HG03025 (cell line): Measurements from ENCODE around the gene MFAP4.
"Not testable (repeated sequence)": the region's sequence is repeated elsewhere in the genome, so short reads cannot be mapped to it uniquely, and the experiment has no call there.

Experiments
- ATAC-seq: cut with Tn5 transposase; IDR thresholded peaks from one replicate; pipeline ENCODE4 v1.9.1; 2021; ENCODE audit warnings: mild to moderate bottlenecking, moderate library complexity; ENCODE audit not compliant: unreplicated experiment, low FRiP score

MFAP4 gene

DNA sequence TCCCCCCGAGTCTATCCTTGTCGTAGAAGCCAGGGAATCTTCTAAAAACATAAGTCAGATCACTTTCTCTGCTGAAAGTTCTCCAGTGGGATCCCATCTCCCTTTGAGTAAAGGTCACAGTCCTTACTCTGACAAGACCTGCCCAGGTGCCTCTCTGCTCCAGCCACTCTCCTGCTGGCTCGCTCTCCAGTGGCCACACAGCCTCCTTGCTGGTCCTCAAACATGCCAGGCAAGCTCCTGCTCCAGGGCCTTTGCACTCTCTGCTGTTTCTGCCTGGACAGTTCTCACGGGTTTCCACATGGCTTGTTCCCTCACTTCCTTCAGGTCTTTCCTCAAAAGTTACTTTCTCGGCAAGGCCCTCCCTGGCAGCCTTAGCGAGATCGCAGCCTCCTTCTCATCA lies 27.8 kb downstream of the MFAP4 start:
- no peak for ATAC-seq

DNA sequence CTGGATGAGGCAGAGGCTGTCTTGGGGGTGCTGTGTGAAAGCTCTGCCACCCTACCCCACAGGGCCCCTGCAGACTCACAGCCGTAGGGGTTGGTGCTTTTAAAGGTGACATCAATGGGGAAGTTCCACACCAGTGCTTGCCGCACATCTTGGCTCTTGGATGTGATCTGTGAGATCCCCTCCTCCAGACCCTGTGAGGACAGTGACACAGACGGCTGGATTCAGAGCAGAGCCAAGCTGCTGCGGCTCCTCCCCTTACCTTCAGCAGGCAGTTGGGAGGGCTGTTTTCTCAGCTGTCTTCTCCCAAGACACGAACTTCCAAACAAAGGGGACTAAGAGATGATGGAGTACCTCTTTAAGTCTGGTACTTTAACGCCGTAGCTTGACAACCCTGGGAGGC lies 29.2 kb downstream of the MFAP4 start:
- ATAC-seq, result no peak

DNA sequence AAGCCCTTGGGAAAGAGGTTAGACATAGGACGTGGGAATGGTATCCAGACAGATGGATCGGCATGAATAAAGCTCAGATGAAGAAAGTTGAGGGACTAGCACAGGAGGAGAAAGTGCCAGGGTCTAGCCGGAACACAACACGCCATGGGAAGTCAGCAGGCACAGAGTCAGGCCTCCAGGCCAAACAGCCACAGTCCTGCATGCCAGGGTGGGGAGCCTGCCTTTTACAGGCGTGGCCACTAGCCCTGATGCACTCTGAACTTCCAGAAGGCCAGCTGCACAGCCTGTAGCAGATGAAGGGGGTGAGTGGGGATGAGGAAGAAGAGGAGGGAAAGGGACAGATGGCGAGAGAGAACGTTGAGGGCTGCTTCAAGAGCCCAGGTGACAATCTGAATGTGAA lies 29.6 kb downstream of the MFAP4 start:
- no peak for ATAC-seq

DNA sequence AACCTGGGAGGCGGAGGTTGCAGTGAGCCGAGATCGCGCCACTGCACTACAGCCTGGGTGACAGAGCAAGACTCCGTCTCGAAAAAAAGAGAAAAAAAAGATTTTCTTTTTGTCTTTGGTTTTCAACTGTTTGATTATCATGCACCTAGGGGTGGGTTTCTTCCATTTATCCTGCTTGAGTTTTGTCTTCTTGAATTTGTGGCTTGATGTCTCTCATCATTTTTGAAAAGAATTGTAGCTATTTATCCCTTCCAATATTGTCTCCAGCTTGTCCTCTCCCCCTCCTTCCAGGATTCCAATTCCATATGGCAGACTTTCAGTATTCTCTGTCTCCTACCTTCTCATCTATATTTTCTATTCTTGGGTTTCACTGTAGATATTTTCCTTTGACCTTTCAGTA lies 32.2 kb downstream of the MFAP4 start:
- no peak for ATAC-seq

DNA sequence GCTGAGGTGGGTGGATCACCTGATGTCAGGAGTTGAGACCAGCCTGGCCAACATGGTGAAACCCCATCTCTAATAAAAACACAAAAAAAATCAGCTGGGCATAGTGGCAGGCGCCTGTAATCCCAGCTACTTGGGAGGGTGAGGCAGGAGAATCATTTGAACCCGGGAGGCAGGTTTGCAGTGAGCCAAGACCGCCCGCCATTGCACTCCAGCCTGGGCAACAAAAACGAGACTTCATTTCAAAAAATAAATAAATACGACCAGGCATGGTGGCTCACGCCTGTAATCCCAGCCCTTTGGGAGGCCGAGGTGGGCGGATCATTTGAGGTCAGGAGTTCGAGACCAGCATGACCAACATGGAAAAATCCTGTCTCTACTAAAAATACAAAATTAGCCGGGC lies 33.6 kb downstream of the MFAP4 start:
- not testable (repeated sequence) for ATAC-seq

DNA sequence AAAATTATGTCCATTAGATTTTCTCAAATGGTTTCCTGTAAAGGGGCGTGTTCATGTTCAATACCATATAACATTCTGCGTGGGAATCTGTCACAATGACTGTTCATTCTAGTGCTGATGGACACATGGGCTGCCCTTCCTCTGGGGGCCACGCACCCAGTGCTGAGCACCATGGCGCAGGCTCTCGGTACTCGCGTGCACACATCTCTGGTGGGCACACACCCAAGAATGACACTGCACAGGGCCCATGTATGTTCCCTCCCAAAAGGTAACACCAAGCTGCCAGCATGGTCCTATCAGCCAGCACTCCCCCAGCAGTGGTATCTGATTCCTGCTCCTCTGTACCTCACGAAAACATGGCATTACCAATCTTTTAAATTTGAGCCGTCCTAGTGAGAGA lies 38.2 kb downstream of the MFAP4 start:
- no peak for ATAC-seq

DNA sequence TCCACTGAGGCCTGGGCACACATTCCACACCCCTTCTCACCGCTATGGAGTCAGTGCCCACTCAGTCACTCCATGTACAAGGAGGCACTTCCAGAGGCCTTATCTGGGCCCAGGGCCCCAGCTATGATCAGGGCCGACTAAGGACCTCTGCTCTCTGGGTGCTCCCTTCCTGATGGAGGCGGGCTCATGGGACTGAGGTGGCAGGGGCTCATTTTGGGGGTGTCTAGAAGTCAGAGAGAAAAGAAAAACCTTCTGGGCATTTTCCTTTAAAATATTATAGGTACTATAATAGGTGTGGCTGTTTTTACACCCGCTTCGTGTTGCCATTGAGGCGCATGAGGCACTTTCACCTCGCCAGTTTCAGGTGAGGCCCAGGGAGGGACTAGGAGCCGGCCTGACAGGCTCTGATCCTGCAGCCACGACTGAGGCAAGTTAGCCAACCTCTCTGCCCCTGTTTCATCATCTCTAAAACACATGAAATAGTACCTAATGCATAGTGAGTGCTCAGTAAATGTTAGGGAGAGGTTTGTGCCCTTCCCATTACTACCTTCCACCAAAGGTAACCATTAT lies 38.8 kb downstream of the MFAP4 start:
- ATAC-seq, result no peak

DNA sequence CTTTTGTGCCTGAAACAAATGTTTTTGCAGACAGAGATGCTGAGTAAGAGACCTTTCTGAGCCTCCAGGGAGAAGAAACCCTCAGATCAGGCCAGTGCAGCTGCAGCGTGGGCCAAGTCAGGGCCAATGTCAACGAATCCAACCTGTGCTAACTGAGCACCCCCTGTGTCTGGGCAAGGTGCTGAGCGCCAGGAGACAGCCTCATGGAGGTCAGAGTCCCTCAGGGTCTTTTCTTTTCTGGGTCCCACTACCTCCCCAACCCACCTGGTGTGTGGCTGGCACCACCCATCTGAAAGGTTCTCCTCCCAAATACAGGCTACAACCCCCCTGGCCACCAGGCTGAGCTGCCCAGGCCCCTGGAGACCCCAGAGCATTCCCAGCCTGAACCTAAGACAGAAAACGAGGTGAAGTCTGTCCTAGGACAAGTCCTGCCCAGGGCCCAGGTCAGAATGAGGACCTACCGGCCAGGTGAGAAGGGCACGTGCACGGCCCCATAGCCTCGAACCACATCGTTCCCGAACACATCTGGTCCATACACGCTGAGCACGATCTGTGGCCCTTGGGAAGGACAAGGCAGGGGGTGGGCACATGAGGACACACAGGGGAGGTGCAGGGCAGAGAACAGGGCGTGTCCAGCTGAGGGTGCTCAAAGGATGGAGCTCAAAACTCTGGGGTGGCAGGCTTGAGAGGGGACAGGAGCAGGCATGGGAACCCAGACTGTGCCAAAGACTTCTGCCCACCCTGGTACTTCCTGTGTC lies 39.5 kb downstream of the MFAP4 start:
- ATAC-seq, result no peak

DNA sequence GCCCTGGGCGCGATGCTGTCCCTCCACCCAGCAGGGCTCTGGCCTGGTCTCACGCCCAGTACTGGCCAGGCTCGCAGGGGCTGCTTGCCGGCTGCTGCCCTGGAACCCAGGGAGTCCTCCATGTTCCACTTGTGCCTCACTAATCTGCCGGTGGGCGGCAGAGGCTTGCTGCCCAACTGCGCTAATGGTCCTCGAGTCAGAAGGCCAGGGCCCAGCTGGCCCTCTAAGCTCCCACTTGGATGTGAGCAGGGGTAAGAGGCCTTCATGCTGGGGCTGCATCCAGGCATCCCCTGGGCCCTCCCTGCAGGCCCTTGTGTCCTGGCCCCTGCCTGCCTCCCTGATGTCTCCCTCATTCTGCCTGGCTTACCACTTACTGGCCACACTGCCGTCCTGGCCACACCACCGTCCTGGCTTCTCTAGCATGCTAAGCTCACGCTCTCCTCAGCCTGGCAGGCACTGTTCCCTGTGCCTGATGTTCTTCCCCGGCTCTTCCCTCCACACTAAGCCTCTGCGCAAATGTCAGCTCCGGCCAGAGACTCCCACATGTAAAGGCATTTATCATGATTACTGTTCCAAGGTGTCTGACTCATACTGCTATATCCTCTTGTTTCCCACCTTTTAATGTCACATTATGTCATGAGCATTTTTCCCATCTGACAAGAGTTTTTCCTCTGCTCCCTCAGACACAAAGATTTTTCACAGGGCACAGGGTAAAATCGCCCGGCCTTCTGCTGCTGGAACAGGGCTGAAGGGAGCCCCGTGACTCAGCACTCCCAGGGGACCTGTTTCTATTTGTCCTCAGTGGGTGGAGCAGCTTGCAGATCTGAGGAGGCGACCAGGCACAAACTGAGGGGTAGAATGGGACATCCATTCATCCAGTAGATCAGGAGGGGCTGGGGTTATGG lies 40.4 kb downstream of the MFAP4 start:
- ATAC-seq, result no peak

DNA sequence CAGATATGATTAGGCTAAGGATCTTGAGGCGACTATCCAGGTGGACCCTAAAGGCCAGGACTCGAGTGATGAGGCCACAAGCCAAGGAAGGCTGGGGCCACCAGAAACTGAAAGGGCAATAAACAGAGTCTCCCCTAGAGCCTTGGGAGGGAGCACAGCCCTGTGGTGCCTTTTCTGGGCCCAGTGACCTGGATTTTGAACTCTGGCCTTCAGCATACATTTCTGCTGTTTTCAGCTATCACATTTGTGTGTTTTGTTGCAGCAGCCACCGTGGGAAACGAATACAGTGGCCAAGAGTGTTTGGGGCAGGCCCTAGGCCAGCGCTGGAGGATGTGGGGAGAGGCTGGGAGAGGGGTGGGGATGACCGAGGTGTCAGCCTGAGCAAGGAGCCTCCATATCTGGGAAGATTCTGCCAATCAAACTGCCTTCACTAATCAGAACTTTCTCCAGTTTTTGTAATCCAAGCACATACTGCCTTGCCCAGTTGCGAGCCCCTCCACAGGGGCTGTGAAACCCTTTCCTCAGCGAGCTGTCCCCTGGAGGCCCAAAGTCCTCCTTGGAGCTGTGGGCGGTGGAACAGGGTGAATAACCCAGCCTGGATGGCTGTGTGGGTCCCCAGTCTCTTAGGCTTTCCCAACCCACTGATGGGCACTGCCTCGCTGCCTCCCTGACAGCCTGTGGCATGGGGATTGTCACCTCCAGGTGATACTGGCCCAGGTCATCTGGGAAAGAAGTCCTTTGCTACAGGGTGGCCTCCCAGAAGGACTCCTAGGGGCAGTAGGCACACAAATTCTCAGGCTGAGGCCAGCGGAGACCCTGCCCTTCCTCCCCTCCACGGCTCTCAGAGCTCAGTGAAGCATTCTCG lies 41.3 kb downstream of the MFAP4 start:
- no peak for ATAC-seq

DNA sequence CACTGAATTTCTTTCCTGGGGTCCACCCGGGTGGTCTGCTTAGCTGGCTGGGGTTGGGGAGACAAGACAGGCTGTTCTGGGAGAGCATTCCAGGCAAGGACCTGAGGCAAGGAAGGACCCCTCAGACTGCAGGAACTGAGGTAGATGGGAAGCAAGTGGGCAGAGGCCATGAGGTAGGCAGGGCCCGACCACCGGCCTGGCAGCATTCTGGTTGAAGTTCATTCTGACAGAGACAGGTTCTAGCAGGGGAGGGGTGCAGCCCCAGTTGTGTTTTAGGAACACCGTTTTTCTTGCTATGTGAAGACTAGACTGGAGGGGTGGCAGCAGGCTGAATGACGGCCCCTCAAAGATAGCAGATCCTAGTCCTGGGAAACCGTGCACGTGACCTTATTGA lies 41.9 kb downstream of the MFAP4 start:
- no peak for ATAC-seq

DNA sequence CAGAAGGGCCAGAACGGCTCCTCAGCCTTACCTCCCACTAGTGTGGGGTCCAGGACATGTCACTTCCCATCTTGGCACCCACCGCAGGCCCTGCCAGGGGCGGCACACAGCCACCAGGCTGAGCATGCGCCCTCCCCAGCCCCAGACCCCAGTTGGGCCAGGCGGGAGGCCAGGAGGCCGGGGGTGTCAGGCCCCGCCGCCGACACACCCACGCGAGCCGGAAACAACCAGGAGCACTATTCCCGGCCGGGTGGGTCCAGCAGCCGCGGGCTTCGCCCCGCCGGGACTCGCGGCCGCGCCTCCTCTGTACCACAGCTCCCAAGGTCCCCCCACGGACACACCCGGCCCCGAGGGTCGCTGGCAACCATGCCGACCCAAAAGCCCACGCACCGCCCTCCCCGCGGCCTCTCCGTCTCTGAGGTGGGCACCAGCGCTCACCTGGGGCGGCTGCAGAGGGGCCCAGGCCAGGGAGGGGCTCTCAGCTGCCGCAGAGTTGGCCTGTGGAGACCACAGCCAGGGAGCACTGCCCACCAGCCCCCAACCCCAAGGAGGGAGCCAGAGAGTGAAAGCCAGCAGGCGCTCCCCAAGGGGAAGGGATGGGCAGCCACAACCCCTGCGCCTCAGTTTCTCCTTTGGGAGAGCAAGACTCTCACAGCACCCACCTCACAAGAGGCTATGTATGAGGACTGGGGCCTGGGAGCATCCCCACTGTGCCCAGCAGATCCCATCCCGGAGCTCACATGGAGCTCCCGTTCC lies 42.5 kb downstream of the MFAP4 start:
- ATAC-seq, result no peak

DNA sequence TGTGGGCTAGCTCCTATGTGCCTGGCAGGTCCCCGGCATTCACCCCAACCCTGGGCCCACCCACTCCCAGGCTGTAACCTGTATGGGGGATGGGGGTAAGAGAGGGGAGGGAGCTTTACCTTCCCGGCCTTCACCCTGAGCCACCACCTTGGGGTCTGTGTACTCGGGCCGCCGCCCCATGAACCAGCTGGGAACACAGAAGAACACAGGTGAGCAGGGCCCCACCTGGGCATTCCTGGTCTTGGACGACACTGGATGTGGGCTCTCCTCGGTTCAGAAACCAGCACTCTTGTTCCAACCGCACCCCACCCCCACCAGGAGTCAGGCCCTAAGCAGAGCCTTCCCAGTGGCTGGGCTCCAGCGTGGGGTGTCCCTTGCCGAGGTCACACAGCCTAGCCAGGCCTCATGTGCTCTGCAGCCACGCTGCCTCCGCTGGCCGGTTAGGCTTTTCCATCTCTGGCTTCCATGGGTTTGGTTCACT lies 43.3 kb downstream of the MFAP4 start:
- ATAC-seq, result no peak

DNA sequence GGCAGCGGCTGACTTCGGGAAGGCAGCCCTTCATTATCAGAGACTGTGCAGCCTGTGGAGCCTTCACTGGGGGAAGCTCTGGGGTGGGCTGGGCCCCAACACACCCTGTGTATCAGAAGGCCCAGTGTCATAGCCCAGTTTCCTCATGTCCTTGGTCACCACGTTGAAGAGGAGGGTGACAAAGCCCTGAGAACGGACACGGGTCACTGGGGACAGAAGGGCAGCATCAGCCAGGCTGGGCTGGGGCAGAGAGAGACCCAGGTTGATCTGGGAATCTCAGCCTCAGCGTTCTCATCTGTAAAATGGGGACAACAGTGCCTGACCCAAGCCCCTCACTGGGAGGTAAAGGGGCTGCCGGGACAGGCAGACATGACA lies 43.7 kb downstream of the MFAP4 start:
- ATAC-seq, result no peak

DNA sequence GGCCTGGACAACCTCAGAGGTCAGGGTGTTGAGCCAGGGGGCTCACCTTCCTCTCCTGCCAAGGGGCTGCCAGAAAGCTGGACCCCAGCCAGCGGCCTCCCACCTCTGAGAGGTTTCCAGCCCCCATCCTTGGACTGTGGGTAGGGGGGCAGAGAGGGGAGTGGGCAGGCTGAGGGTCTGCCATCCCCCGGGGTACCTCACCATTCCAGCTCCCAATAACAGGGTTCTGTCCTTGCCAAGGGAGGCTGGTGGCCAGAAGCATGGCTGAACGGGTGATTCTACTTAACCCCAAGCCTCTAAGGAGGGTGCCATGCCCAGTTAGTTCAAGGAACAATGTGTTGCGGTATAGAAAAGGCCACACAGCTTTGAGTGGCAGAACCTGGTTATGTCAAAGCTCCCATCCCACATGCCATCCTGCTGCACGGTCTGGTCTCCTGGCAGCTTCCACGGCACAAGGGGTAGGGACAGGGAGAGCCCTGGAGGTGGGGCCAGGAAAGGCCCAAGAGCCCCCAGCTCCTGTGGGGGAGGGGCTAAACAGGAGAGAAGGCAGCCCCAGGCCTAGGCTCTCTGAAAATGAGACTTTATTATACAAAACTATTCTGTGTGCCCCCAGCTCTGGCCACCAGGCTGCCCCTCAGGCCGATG lies 44.3 kb downstream of the MFAP4 start:
- no peak for ATAC-seq

DNA sequence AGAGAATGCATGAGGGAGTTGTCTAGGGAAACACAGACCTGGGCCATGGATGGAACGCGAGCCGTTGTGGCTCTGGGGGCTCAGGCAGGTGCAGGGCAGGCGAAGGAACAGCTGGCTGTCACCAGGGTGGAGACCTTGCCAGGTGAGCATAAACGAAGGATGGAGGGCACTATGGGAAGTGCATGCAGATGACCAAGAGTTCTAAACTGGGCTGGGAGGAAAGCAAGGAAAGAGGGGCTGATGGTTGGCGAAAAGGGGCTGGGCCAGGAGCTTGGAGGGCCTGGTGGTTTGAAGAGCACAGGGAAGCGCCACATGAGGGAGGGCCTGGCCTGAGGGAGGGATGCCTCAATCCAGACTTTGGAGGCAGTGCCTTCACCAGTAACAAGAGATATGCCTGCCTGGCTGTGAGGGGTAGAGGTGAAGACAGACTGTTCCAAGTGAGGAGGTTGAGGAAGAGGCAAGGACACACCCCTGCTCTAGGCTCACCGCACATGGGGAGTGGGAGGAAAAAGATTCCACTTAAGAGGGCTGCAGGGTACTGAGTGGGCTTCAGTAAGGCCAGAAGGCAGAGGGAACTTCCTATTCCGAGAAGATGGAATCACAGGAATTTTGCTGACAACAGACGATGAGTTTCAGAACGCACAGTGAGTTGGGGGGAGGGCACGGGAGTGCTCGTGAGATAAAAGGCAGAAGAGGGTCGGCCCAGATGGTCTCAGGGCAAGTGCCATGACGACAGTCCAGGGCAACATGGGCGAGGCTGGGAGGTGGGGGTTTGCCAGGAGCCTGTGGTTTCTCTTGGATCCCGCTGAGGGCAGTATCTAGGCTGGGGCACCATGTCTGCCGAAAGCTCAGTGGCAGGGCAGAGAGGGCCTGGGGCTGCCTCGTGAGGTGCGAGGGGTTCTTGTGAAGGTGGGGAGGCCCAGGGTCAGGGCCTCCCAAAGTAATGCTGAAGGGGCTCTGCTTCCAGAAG lies 45.1 kb downstream of the MFAP4 start:
- no peak for ATAC-seq

DNA sequence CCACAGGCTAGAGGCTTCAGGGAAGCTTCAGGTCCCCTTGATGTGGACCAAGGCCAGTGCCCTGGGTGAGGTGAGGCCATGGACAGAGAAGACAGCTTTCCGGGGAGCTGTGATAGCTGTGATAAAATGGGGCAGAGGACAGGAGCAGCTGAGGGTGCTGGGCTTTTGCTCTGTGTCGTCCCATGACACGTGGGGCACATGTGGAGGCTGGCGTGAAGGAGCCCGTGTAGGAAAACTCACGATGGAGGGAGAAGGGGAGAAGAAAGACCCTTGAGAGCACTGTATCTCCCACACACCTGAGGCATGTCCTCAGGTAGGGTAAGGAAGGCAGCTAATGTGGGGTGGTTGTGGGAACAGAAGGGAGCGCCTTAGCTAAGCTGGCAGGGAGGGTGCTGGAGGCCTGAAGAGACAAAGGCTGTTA lies 45.8 kb downstream of the MFAP4 start:
- ATAC-seq, result no peak

DNA sequence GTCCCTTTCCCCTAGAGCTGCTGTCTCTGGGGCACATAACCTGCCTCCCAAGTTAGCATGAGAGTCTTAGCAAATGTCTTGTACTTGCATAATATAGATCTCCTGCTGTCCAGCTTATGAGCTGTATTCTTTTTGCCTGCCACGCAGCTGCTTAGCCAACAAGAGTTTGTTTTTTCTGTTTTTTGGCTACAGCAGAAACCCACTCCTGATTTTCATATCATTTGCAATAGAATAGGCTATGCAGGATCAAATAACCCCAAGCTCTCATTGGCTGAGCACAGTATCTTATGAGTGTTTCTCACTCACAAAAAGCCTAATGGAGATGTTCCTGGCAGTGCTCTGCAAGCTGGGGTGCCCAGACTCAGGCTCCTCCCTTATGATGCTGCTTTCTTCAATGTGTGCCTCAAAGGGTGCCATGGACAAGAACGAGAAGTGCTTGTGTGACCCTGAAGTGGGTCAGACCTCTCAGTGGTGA lies 47.6 kb downstream of the MFAP4 start:
- no peak for ATAC-seq
